Fibroblast of mammary gland (primary cell): ENCODE results near the gene DDX39B.
A peak's percentile ranks its signal among the peaks of the same experiment; 100 is the strongest.
"Not testable (repeated sequence)": the region's sequence is repeated elsewhere in the genome, so short reads cannot be mapped to it uniquely, and the experiment has no call there.

ENCODE experiments used
- DNase-seq: peaks from one replicate; pipeline ENCODE4 v3.0.0-alpha.2; 2010; ENCODE audit warnings: low read depth
- H3K4me3 ChIP-seq: 2 replicates; pipeline ENCODE4 v1.5.1; 2011; ENCODE audit warnings: low read depth, mild to moderate bottlenecking, low read length, moderate library complexity; ENCODE audit not compliant: control insufficient read depth
- CTCF ChIP-seq: conservative IDR thresholded peaks from 2 replicates; pipeline ENCODE4 v1.5.1; 2011; ENCODE audit warnings: low read depth, low read length, inconsistent platforms; ENCODE audit not compliant: control insufficient read depth, insufficient read depth

Gene DDX39B

GRCh38 chr6:31541658-31542521, at the start of gene DDX39B:
TSS of gene DDX39B (minus strand) at chr6:31542003. CDS start at chr6:31540532, 1,471 bp downstream.
- TF ChIP-seq CTCF: no peak
- peak within 1 kb of the TSS; percentile 100 for H3K4me3 ChIP-seq

GRCh38 chr6:31590691-31591090, 48.9 kb upstream of the DDX39B start:
- not testable (repeated sequence) for H3K4me3 ChIP-seq, DNase-seq

More at GRCh38 chr6:31541658-31542521, at the start of gene DDX39B:
- DNase-seq: peak; percentile 97

- H3K4me3 ChIP-seq: no peak overlapping the region
- DNase-seq: peak; percentile 25
- no peak for TF ChIP-seq CTCF
Observed at GRCh38 chr6:31588871-31589650, 47.3 kb upstream of the DDX39B start.

- no peak overlapping the region for H3K4me3 ChIP-seq
- TF ChIP-seq CTCF: no peak
- no peak for DNase-seq
Observed at GRCh38 chr6:31587791-31588777, 46.3 kb upstream of the DDX39B start.

- no peak overlapping the region for H3K4me3 ChIP-seq
- no peak for TF ChIP-seq CTCF
- DNase-seq: no peak
Observed at GRCh38 chr6:31586599-31587281, 44.9 kb upstream of the DDX39B start.

GRCh38 chr6:31586008-31586407, 44.2 kb upstream of the DDX39B start, which contains the start of gene LST1:
TSS of gene LST1 (plus strand) at chr6:31586277. CDS start at chr6:31587300, 1,023 bp downstream.
- no peak for TF ChIP-seq CTCF
- no peak for DNase-seq
- H3K4me3 ChIP-seq: no peak within 1 kb of the TSS
